ENCODE results near the gene RBPJ. TPM values are rescaled to one million over a fixed set of nuclear protein-coding genes. Genes with fewer than 3 reads are reported as not detected.
"Not testable (repeated sequence)": the region's sequence is repeated elsewhere in the genome, so short reads cannot be mapped to it uniquely, and the experiment has no call there.

RBPJ gene
- polyA plus RNA-seq, 2 donors: 11.8 to 25.9 TPM

GRCh38 chr4:26351685-26352084 is 30.9 kb downstream of the RBPJ start:
- Histone ChIP-seq H3K27ac (ENCODE audit: low read depth in 2 of 2, low read length in 1 of 2) (no peak overlapping the region), H3K4me1 (ENCODE audit: control insufficient read depth in 2 of 2, insufficient read depth in 2 of 2, low read length in 1 of 2) (peaks cover 0 to 2% of the 10 kb centered on the region in 2 donors), H3K27me3 (ENCODE audit: control insufficient read depth in 1 of 2, insufficient read depth in 2 of 2, low read length in 2 of 2) (no peaks in the 10 kb centered on the region), H3K36me3 (ENCODE audit: control insufficient read depth in 2 of 2, insufficient read depth in 2 of 2, low read length in 1 of 2) (no peaks in the 10 kb centered on the region), H3K9me3 (ENCODE audit: control insufficient read depth in 2 of 2, insufficient read depth in 1 of 2, low read depth in 1 of 2, low read length in 1 of 2) (no peaks in the 10 kb centered on the region), H3K4me3 (ENCODE audit: low read depth in 1 of 2, low read length in 2 of 2) (no peak overlapping the region)
- 85 to 91% methylated on average over 2 of the region's 2 CpGs for WGBS, 2 donors

GRCh38 chr4:26354491-26354890 is 33.7 kb downstream of the RBPJ start:
- WGBS, 2 donors: 81 to 91% methylated on average over 7 of the region's 7 CpGs
- Histone ChIP-seq H3K36me3 (ENCODE audit: control insufficient read depth in 2 of 2, insufficient read depth in 2 of 2, low read length in 1 of 2) (no peaks in the 10 kb centered on the region), H3K9me3 (ENCODE audit: control insufficient read depth in 2 of 2, insufficient read depth in 1 of 2, low read depth in 1 of 2, low read length in 1 of 2) (no peaks in the 10 kb centered on the region)

GRCh38 chr4:26355392-26356052 is 34.7 kb downstream of the RBPJ start:
- no peaks in the 10 kb centered on the region for H3K36me3 ChIP-seq (ENCODE audit: control insufficient read depth in 2 of 2, insufficient read depth in 2 of 2, low read length in 1 of 2)
- peaks cover 0 to 2% of the 10 kb centered on the region in 2 donors for H3K4me1 ChIP-seq (ENCODE audit: control insufficient read depth in 2 of 2, insufficient read depth in 2 of 2, low read length in 1 of 2)
- H3K4me3 ChIP-seq (ENCODE audit: low read depth in 1 of 2, low read length in 2 of 2): no peak overlapping the region
- H3K27ac ChIP-seq (ENCODE audit: low read depth in 2 of 2, low read length in 1 of 2): no peak overlapping the region
- WGBS, 2 donors: 61 to 90% methylated on average over 1 of the region's 1 CpG
- H3K27me3 ChIP-seq (ENCODE audit: control insufficient read depth in 1 of 2, insufficient read depth in 2 of 2, low read length in 2 of 2): no peaks in the 10 kb centered on the region
- H3K9me3 ChIP-seq (ENCODE audit: control insufficient read depth in 2 of 2, insufficient read depth in 1 of 2, low read depth in 1 of 2, low read length in 1 of 2): no peaks in the 10 kb centered on the region

More at GRCh38 chr4:26354491-26354890, 33.7 kb downstream of the RBPJ start:
- H3K27me3 ChIP-seq (ENCODE audit: control insufficient read depth in 1 of 2, insufficient read depth in 2 of 2, low read length in 2 of 2): no peaks in the 10 kb centered on the region
- no peak overlapping the region for H3K27ac ChIP-seq (ENCODE audit: low read depth in 2 of 2, low read length in 1 of 2)
- H3K4me1 ChIP-seq (ENCODE audit: control insufficient read depth in 2 of 2, insufficient read depth in 2 of 2, low read length in 1 of 2): peaks cover 0 to 2% of the 10 kb centered on the region in 2 donors
- no peak overlapping the region for H3K4me3 ChIP-seq (ENCODE audit: low read depth in 1 of 2, low read length in 2 of 2)

- H3K4me3 ChIP-seq (ENCODE audit: low read depth in 1 of 2, low read length in 2 of 2): no peak overlapping the region
- no peaks in the 10 kb centered on the region for H3K9me3 ChIP-seq (ENCODE audit: control insufficient read depth in 2 of 2, insufficient read depth in 1 of 2, low read depth in 1 of 2, low read length in 1 of 2)
- no peaks in the 10 kb centered on the region for H3K27me3 ChIP-seq (ENCODE audit: control insufficient read depth in 1 of 2, insufficient read depth in 2 of 2, low read length in 2 of 2)
- 38 to 44% methylated on average over 2 of the region's 2 CpGs for WGBS, 2 donors
- H3K27ac ChIP-seq (ENCODE audit: low read depth in 2 of 2, low read length in 1 of 2): no peak overlapping the region
- H3K36me3 ChIP-seq (ENCODE audit: control insufficient read depth in 2 of 2, insufficient read depth in 2 of 2, low read length in 1 of 2): no peaks in the 10 kb centered on the region
- H3K4me1 ChIP-seq (ENCODE audit: control insufficient read depth in 2 of 2, insufficient read depth in 2 of 2, low read length in 1 of 2): peaks cover 0 to 2% of the 10 kb centered on the region in 2 donors
Measured at GRCh38 chr4:26356081-26356501, 35.3 kb downstream of the RBPJ start.

- H3K27me3 ChIP-seq (ENCODE audit: control insufficient read depth in 1 of 2, insufficient read depth in 2 of 2, low read length in 2 of 2); H3K4me1 ChIP-seq (ENCODE audit: control insufficient read depth in 2 of 2, insufficient read depth in 2 of 2, low read length in 1 of 2); H3K9me3 ChIP-seq (ENCODE audit: control insufficient read depth in 2 of 2, insufficient read depth in 1 of 2, low read depth in 1 of 2, low read length in 1 of 2); H3K36me3 ChIP-seq (ENCODE audit: control insufficient read depth in 2 of 2, insufficient read depth in 2 of 2, low read length in 1 of 2); H3K27ac ChIP-seq (ENCODE audit: low read depth in 2 of 2, low read length in 1 of 2): not testable (repeated sequence)
- WGBS, 2 donors: 58 to 72% methylated on average over 31 to 32 of the region's 32 CpGs
- peak overlapping the region in 1 of 2 donors; percentile 11 for H3K4me3 ChIP-seq (ENCODE audit: low read depth in 1 of 2, low read length in 2 of 2)
Measured at GRCh38 chr4:26359521-26359920, 38.7 kb downstream of the RBPJ start.

GRCh38 chr4:26360273-26360672 is 39.5 kb downstream of the RBPJ start:
- WGBS, 2 donors: 89 to 93% methylated on average over 4 of the region's 4 CpGs
- no peaks in the 10 kb centered on the region for H3K36me3 ChIP-seq (ENCODE audit: control insufficient read depth in 2 of 2, insufficient read depth in 2 of 2, low read length in 1 of 2)

GRCh38 chr4:26360864-26361263 is 40.0 kb downstream of the RBPJ start:
- Histone ChIP-seq H3K9me3 (ENCODE audit: control insufficient read depth in 2 of 2, insufficient read depth in 1 of 2, low read depth in 1 of 2, low read length in 1 of 2) (no peaks in the 10 kb centered on the region), H3K4me1 (ENCODE audit: control insufficient read depth in 2 of 2, insufficient read depth in 2 of 2, low read length in 1 of 2) (peaks cover 0 to 2% of the 10 kb centered on the region in 2 donors), H3K36me3 (ENCODE audit: control insufficient read depth in 2 of 2, insufficient read depth in 2 of 2, low read length in 1 of 2) (no peaks in the 10 kb centered on the region), H3K27ac (ENCODE audit: low read depth in 2 of 2, low read length in 1 of 2) (no peak overlapping the region), H3K4me3 (ENCODE audit: low read depth in 1 of 2, low read length in 2 of 2) (no peak overlapping the region), H3K27me3 (ENCODE audit: control insufficient read depth in 1 of 2, insufficient read depth in 2 of 2, low read length in 2 of 2) (no peaks in the 10 kb centered on the region)
- WGBS, 2 donors: 77 to 84% methylated on average over 5 of the region's 5 CpGs

More at GRCh38 chr4:26360273-26360672, 39.5 kb downstream of the RBPJ start:
- Histone ChIP-seq H3K27ac (ENCODE audit: low read depth in 2 of 2, low read length in 1 of 2) (no peak overlapping the region), H3K4me1 (ENCODE audit: control insufficient read depth in 2 of 2, insufficient read depth in 2 of 2, low read length in 1 of 2) (peaks cover 0 to 2% of the 10 kb centered on the region in 2 donors), H3K9me3 (ENCODE audit: control insufficient read depth in 2 of 2, insufficient read depth in 1 of 2, low read depth in 1 of 2, low read length in 1 of 2) (no peaks in the 10 kb centered on the region), H3K27me3 (ENCODE audit: control insufficient read depth in 1 of 2, insufficient read depth in 2 of 2, low read length in 2 of 2) (no peaks in the 10 kb centered on the region), H3K4me3 (ENCODE audit: low read depth in 1 of 2, low read length in 2 of 2) (no peak overlapping the region)

GRCh38 chr4:26361297-26361696 is 40.5 kb downstream of the RBPJ start:
- no peaks in the 10 kb centered on the region for H3K27me3 ChIP-seq (ENCODE audit: control insufficient read depth in 1 of 2, insufficient read depth in 2 of 2, low read length in 2 of 2)
- no peak overlapping the region for H3K4me3 ChIP-seq (ENCODE audit: low read depth in 1 of 2, low read length in 2 of 2)
- H3K36me3 ChIP-seq (ENCODE audit: control insufficient read depth in 2 of 2, insufficient read depth in 2 of 2, low read length in 1 of 2): no peaks in the 10 kb centered on the region
- no peak overlapping the region for H3K27ac ChIP-seq (ENCODE audit: low read depth in 2 of 2, low read length in 1 of 2)
- H3K4me1 ChIP-seq (ENCODE audit: control insufficient read depth in 2 of 2, insufficient read depth in 2 of 2, low read length in 1 of 2): no peaks in the 10 kb centered on the region
- WGBS, 2 donors: 78 to 86% methylated on average over 2 of the region's 2 CpGs
- H3K9me3 ChIP-seq (ENCODE audit: control insufficient read depth in 2 of 2, insufficient read depth in 1 of 2, low read depth in 1 of 2, low read length in 1 of 2): no peaks in the 10 kb centered on the region

- Histone ChIP-seq H3K4me1 (ENCODE audit: control insufficient read depth in 2 of 2, insufficient read depth in 2 of 2, low read length in 1 of 2) (no peaks in the 10 kb centered on the region), H3K27ac (ENCODE audit: low read depth in 2 of 2, low read length in 1 of 2) (no peak overlapping the region), H3K9me3 (ENCODE audit: control insufficient read depth in 2 of 2, insufficient read depth in 1 of 2, low read depth in 1 of 2, low read length in 1 of 2) (no peaks in the 10 kb centered on the region), H3K36me3 (ENCODE audit: control insufficient read depth in 2 of 2, insufficient read depth in 2 of 2, low read length in 1 of 2) (no peaks in the 10 kb centered on the region), H3K4me3 (ENCODE audit: low read depth in 1 of 2, low read length in 2 of 2) (no peak overlapping the region), H3K27me3 (ENCODE audit: control insufficient read depth in 1 of 2, insufficient read depth in 2 of 2, low read length in 2 of 2) (no peaks in the 10 kb centered on the region)
- 90 to 91% methylated on average over 9 of the region's 9 CpGs for WGBS, 2 donors
Measured at GRCh38 chr4:26362745-26363439, 42.1 kb downstream of the RBPJ start.

Measured in esophagus (tissue), 2 donors.